GM19328 (cell line): ENCODE results near the gene CT47C1.
A peak's percentile ranks its signal among the peaks of the same experiment; 100 is the strongest.

Source experiments
- ATAC-seq: cut with Tn5 transposase; IDR thresholded peaks from one replicate; pipeline ENCODE4 v1.9.1; 2021; ENCODE audit warnings: mild to moderate bottlenecking, moderate library complexity; ENCODE audit not compliant: unreplicated experiment

The CT47C1 gene

GRCh38 chrX:119073200-119073905 is 560 bp downstream of the CT47C1 start:
- ATAC-seq: no peak

- no peak for ATAC-seq
These were observed 1.1 kb downstream of the CT47C1 start for GRCh38 chrX:119073911-119074310.

DNA sequence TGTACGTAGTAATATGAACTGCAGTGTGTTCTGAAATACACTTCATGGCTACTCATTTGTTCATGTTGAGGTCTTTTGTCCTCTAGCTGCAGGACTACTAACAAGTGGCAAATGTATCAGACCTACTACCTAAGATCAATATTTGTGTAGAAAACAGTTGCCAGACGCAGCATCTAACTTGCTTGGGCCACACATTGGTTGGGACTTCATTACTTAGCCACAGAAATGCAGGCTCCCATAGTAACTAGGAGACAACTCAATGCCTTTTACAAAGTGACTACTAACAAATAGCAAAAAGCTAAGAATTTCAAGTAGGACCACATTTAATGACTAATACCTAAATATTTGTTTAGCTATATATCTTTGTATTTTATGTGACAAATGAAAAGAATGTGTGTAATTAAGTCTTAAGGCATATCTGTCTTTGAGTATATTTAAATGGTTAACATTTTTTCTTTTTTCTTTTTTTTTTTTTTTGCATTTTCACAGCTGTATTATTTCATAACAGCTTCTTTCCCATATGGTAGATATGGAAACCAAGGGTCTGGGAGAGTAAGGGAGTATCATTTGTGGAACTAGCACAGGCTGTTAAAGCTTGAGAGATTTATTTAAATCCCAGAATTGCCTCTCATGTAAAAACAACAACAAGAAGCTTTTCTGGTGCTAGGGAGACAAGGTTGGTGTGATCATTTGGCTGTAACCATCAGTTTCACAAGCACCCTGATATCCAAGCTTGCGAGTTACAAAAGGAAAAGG is 2.7 kb downstream of the CT47C1 start:
- ATAC-seq: no peak

DNA sequence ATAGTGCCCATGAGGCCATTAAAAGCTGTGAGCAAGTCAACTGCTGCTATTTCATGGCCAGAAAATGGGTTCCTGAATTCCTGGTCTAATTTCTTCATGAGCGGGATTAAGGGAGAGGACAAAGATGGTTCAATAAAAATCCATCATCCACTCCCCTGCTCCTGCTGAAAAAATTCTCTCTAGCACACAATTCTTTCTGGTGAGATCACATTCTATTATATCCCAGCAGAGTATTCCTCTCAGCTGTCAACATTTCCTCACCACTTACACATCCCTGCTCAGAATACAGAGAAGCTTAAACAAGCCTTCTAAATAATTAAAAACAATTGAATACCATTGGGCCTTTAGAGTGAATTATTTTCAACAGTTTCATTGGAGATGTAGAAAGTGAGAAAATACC is 9.5 kb downstream of the CT47C1 start:
- no peak for ATAC-seq

GRCh38 chrX:119084766-119085165 is 12.0 kb downstream of the CT47C1 start:
- ATAC-seq: no peak

DNA sequence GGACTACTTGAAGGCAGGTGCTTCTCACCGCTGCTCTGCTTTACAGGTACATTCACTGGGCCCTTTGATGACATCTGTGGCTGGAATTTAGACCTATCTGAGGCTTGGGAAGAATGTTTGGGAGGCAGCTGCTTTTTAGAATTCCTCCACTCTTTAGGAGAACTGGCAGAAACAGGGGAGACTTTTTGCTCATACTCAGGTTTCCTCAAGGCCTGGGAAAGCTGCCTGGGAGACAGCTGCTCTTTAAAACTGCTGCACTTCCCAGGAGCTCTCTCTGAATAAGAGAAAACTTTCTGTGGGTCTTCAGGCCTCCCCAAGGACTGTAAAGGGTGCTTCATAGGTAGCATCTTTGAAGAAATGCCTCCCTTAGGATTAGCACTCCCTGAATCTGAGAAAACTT is 14.3 kb downstream of the CT47C1 start:
- no peak for ATAC-seq

GRCh38 chrX:119089619-119090018 is 16.8 kb downstream of the CT47C1 start:
- ATAC-seq: no peak

GRCh38 chrX:119090627-119091026 is 17.8 kb downstream of the CT47C1 start:
- ATAC-seq: no peak

DNA sequence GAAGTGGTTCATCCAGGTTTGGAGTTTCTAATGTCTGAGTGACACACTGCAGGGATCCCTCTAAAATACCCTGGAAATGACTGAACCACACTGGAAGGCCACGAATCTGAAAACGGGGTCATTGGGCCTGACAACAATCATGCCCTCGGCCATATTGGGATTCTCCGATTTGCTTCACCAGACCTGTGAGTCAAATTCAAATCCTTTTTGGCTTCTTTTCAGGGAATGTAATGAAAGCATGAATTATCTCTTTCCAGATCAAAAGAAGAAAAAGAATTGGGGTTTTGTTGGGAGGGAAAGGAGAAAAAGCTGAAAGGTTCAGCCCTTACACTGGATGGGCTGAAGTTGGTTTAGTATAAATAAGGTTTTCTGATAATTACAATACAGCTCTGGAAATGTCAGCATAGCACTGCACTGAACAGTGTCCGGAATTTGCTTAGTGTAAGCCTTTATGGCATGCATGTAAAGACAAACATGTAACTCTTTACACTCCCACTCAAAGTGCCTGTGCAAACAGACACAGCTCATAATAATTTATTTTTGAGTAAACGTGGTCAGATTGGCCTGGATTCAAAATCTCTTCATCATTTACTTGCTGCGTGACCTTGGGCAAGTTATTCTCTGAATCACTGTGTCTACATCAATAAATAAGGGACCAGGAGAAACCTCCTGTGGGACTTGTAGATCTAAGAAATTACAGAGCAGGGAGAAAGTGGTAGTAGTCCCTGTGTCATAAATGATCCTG is 21.4 kb downstream of the CT47C1 start:
- ATAC-seq: no peak

- ATAC-seq: no peak
These were observed 22.0 kb downstream of the CT47C1 start for GRCh38 chrX:119094819-119095218.

GRCh38 chrX:119095936-119096335 is 23.1 kb downstream of the CT47C1 start:
- ATAC-seq: no peak

DNA sequence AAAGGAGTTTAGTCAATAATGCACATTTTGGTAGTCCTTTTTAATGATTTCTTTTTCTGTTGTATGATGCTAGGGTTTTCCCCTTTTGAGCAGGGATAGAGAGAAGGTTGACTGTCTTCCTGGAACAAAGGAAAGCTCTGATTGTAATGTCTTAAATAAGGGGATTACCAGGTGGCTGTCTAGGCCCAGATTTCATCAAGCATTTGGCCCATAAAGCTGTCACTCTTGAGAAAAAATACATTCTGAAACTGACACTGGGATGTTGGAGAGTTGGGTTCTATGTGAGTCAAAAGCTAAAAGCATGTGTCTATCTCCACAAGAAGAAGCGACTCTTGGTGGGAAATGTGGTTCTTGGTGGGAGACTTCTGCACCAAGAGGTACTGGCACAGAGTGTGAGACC is 28.4 kb downstream of the CT47C1 start:
- ATAC-seq: no peak

DNA sequence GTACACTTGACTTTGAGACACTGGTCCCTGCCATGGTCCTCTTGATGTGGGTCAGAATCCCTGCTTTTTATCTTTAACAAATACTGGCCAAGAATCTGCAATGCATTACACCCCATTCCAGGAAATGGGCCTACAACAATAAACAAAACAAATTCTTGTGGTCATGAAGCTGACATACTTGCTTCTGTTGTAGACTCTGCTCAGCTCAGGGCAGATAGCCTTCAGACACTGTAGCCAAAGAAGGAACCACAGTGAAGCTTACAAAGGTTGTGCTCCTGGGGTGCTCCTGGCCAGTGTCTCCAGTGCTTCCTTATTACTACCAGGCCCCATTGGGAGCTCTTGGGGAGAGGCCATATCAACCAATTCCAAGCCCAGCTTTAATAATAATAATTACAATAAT is 33.0 kb downstream of the CT47C1 start:
- no peak for ATAC-seq

DNA sequence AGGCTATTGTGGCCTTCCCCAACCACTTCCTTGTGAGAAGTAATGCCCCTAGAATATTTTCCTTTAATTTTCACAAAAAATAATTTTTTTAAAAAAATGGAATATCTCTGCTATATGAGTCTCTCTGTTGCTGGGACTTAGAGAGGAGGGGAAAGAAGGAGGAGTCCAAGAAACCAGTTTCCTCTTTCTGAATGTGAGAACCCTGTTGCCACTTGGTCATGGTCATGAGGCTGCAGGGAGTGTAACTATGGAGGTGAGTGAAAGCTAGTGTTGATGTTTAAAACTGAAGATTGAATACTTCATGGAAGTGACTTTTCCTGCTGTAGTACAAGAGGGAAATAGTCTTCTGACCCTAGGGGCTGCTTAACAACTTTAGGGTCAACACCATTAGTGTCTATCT is 34.4 kb downstream of the CT47C1 start:
- ATAC-seq: no peak

- ATAC-seq: peak; percentile 87
These were observed 46.1 kb downstream of the CT47C1 start for GRCh38 chrX:119118780-119119395.

- no peak for ATAC-seq
These were observed 48.5 kb downstream of the CT47C1 start for GRCh38 chrX:119121341-119121740.
